A549 (cell line): ENCODE data around the gene PORCN. TPM values are rescaled to one million over a fixed set of nuclear protein-coding genes. Genes with fewer than 3 reads are reported as not detected.

Experiments
- ATAC-seq, 2 experiments: fragments of 200-7000 bp in 1 of 2; fragments of >200 bp in 1 of 2; cut with Nextera tagmentation in 1 of 2; cut with Tn5 transposase in 1 of 2; 3 replicates each; pipeline versions ENCODE4 v1.8.0 to v1.9.1; 2018 to 2020; ENCODE audit warnings: mild to moderate bottlenecking in 1 of 2, moderate library complexity in 1 of 2
- CTCF ChIA-PET: fragments of 300-600 bp; sonication (Branson Sonifier 250); formaldehyde crosslinking; extraction: SDS; loops from one replicate; lab custom pipeline; 2021; ENCODE audit warnings: antibody characterized with exemption, inconsistent platforms; lab: Yijun Ruan, JAX
- POLR2A ChIA-PET: fragments of 350-600 bp; formaldehyde crosslinking; extraction: SDS; loops from one replicate; lab custom pipeline; 2021; ENCODE audit warnings: antibody characterized with exemption, inconsistent platforms; lab: Yijun Ruan, JAX
- DNase-seq, 2 experiments: peaks; one replicate each; pipeline versions ENCODE4 v3.0.0 to v3.0.0-alpha.2; 2011 to 2016; ENCODE audit warnings: low read depth in 1 of 2, low spot score in 1 of 2
- FAIRE-seq: peaks from 2 replicates; lab custom pipeline; 2011; peaks lifted over from hg19 to GRCh38; lab: Jason Lieb, UNC
- H3K27ac ChIP-seq, 2 experiments: fragments of >200 bp; sonication (Bioruptor Twin); formaldehyde crosslinking; 3 replicates each; pipeline ENCODE4 v1.5.1; 2016 to 2017
- H3K4me1 ChIP-seq: fragments of >200 bp; sonication (Bioruptor Twin); formaldehyde crosslinking; 3 replicates; pipeline ENCODE4 v1.6.1; 2016
- H3K4me2 ChIP-seq: fragments of >200 bp; sonication (Bioruptor Twin); formaldehyde crosslinking; 3 replicates; pipeline ENCODE4 v1.6.1; 2016
- H3K4me3 ChIP-seq: fragments of >200 bp; sonication (Bioruptor Twin); formaldehyde crosslinking; 3 replicates; pipeline ENCODE4 v1.5.1; 2016
- H3K9me3 ChIP-seq: fragments of >200 bp; sonication (Bioruptor Twin); formaldehyde crosslinking; 3 replicates; pipeline ENCODE4 v1.6.1; 2016
- CBX2 ChIP-seq: fragments of 200-600 bp; sonication (generic); IDR thresholded peaks from 2 replicates; pipeline ENCODE4 v1.6.1; 2016; ENCODE audit warnings: low read depth, mild to moderate bottlenecking, borderline replicate concordance
- CEBPB ChIP-seq, 2 experiments: fragments of >200 bp in 1 of 2; sonication (Bioruptor Twin) in 1 of 2; formaldehyde crosslinking in 1 of 2; IDR thresholded peaks; 2 replicates each; pipeline ENCODE4 v1.6.1; 2012 to 2016
- CHD2 ChIP-seq: fragments of 150-350 bp; IDR thresholded peaks from 2 replicates; pipeline ENCODE4 v1.6.1; 2014; ENCODE audit warnings: low read length; ENCODE audit not compliant: partially characterized antibody
- CTCF ChIP-seq: fragments of >200 bp; sonication (Bioruptor Twin); formaldehyde crosslinking; IDR thresholded peaks from 3 replicates; pipeline ENCODE4 v1.5.1; 2016
- E2F6 ChIP-seq: IDR thresholded peaks from 2 replicates; pipeline ENCODE4 v1.6.1; 2012; ENCODE audit warnings: low read depth, borderline replicate concordance
- ELK1 ChIP-seq: fragments of 150-350 bp; IDR thresholded peaks from 2 replicates; pipeline ENCODE4 v1.6.1; 2014; ENCODE audit warnings: low read depth, mild to moderate bottlenecking, low read length
- FOSB ChIP-seq: fragments of 250-450 bp; sonication (Bioruptor Pico); IDR thresholded peaks from 2 replicates; pipeline ENCODE4 v1.5.0; 2020; ENCODE audit warnings: mild to moderate bottlenecking, moderate library complexity
- FOXS1 ChIP-seq: fragments of 250-450 bp; sonication (Bioruptor Pico); IDR thresholded peaks from 2 replicates; pipeline ENCODE4 v1.5.0; 2020; ENCODE audit warnings: mild to moderate bottlenecking, moderate library complexity
- JUN ChIP-seq, 2 experiments: fragments of >200 bp; sonication (Bioruptor Twin); formaldehyde crosslinking; IDR thresholded peaks; 2 replicates in 1 of 2; 3 replicates in 1 of 2; pipeline ENCODE4 v1.6.1; 2016 to 2017
- KDM5A ChIP-seq: fragments of 200-600 bp; sonication (generic); IDR thresholded peaks from 2 replicates; pipeline ENCODE4 v1.6.1; 2016; ENCODE audit warnings: antibody characterized with exemption, mild to moderate bottlenecking
- PHF8 ChIP-seq: fragments of 200-600 bp; sonication (generic); IDR thresholded peaks from 2 replicates; pipeline ENCODE4 v1.6.1; 2016; ENCODE audit warnings: low read depth, mild to moderate bottlenecking, antibody characterized with exemption, moderate library complexity, borderline replicate concordance
- RCOR1 ChIP-seq: fragments of 150-350 bp; IDR thresholded peaks from 2 replicates; pipeline ENCODE4 v1.6.1; 2014; ENCODE audit warnings: antibody characterized with exemption, low read length, low read depth
- REST ChIP-seq: fragments of 200-600 bp; sonication (generic); IDR thresholded peaks from 2 replicates; pipeline ENCODE4 v1.6.1; 2016; ENCODE audit warnings: antibody characterized with exemption, mild to moderate bottlenecking, moderate library complexity
- TP53 ChIP-seq: fragments of 250-450 bp; sonication (Bioruptor Pico); IDR thresholded peaks from 2 replicates; pipeline ENCODE4 v1.5.0; 2021; ENCODE audit warnings: mild to moderate bottlenecking, moderate library complexity
- ZSCAN20 ChIP-seq: fragments of 250-450 bp; sonication (Bioruptor Pico); IDR thresholded peaks from 2 replicates; pipeline ENCODE4 v1.8.0; 2022; ENCODE audit warnings: mild to moderate bottlenecking, moderate library complexity
- WGBS: methylation state at CpG from one replicate; pipeline ENCODE4 v1.1.6; 2017; ENCODE audit errors: missing lambda C conversion rate; 5-methylcytosine and 5-hydroxymethylcytosine counted together
- polyA plus RNA-seq, 4 experiments: library from polyadenylated mRNA; depleted of rRNA in 3 of 4; stranded (reverse); fragments of >200 nt; fragmentation: RNase III in 1 of 4; extraction: RNeasy Plus Mini Kit Qiagen cat#74134 plus additional on column Dnase treatment in 1 of 4; gene quantifications; 2 replicates in 3 of 4; 3 replicates in 1 of 4; pipeline ENCODE4 v1.2.3, GENCODE V29; 2011 to 2017

PORCN gene
- polyA plus RNA-seq, 2 of the 4 experiments (the other 2 are of a cell fraction) = 9.4 to 18.6 TPM

- CTCF ChIA-PET = no interaction called here
- no peak for TF ChIP-seq JUN (IDR thresholded peaks at IDR 0.05)
- no peak for TF ChIP-seq PHF8
- no peak for TF ChIP-seq KDM5A
- TF ChIP-seq REST = no peak
- TF ChIP-seq CTCF = no peak
- no peak for TF ChIP-seq CEBPB (IDR thresholded peaks at IDR 0.05)
- no peak for TF ChIP-seq TP53 (CRISPR knock-in tag)
- no peak for TF ChIP-seq CHD2
- no peak for TF ChIP-seq FOXS1 (CRISPR knock-in tag)
- TF ChIP-seq, all 56 proteins: peak for 0
- H3K4me3 ChIP-seq = no peak overlapping the region
- DNase-seq (no peak), ATAC-seq (no peak), FAIRE-seq (no peak)
- no peak overlapping the region for H3K27ac ChIP-seq
- peaks cover 9% of the 10 kb centered on the region for H3K4me1 ChIP-seq
- POLR2A ChIA-PET = no interaction called here
- 72% methylated on average over 9 of the region's 9 CpGs for WGBS
- H3K9me3 ChIP-seq = no peaks in the 10 kb centered on the region
- no peak overlapping the region for H3K4me2 ChIP-seq
These were observed 38.0 kb upstream of the PORCN start for GRCh38 chrX:48470833-48471118.

- ATAC-seq = no peak
- no peak overlapping the region for H3K4me2 ChIP-seq
- no peak for FAIRE-seq
These were observed 37.3 kb upstream of the PORCN start for GRCh38 chrX:48471504-48471903.

GRCh38 chrX:48472225-48472624 is 36.6 kb upstream of the PORCN start:
- ChIA-PET POLR2A (no interaction called here), CTCF (no interaction called here)
- Histone ChIP-seq H3K4me3 (no peak overlapping the region), H3K27ac (no peak overlapping the region), H3K9me3 (no peaks in the 10 kb centered on the region), H3K4me2 (no peak overlapping the region), H3K4me1 (peaks cover 12% of the 10 kb centered on the region)
- no peak for DNase-seq
- 83% methylated on average over 9 of the region's 9 CpGs for WGBS
- TF ChIP-seq CBX2 (no peak), ELK1 (no peak)
- FAIRE-seq = no peak
- no peak for ATAC-seq

More at GRCh38 chrX:48471504-48471903, 37.3 kb upstream of the PORCN start:
- Histone ChIP-seq H3K4me1 (peaks cover 9% of the 10 kb centered on the region), H3K9me3 (no peaks in the 10 kb centered on the region), H3K27ac (no peak overlapping the region), H3K4me3 (no peak overlapping the region)
- ChIA-PET CTCF (no interaction called here), POLR2A (no interaction called here)
- no peak for DNase-seq
- 72% methylated on average over 8 of the region's 8 CpGs for WGBS
- TF ChIP-seq ZSCAN20 (no peak), RCOR1 (no peak), FOSB (CRISPR knock-in tag) (no peak), E2F6 (no peak)
